ENCODE results near the gene UBE2V1. TPM values are rescaled to one million over a fixed set of nuclear protein-coding genes. Genes with fewer than 3 reads are reported as not detected.

Gene UBE2V1
- polyA plus RNA-seq, 3 donors: 62.2 to 95.5 (median 71.1) TPM

- H3K27me3 ChIP-seq (ENCODE audit: control insufficient read depth in 2 of 2, insufficient read depth in 2 of 2, low read length in 2 of 2): no peaks in the 10 kb centered on the region
- 32% methylated on average over 4 of the region's 4 CpGs for WGBS (ENCODE audit: insufficient coverage)
- peaks cover 30 to 37% of the 10 kb centered on the region in 2 donors for H3K36me3 Mint-ChIP-seq
- intact Hi-C loops (cut with micrococcal nuclease): no loop called here
- no peak for TF ChIP-seq CTCF (IDR thresholded peaks at IDR 0.05)
- H3K79me2 ChIP-seq (ENCODE audit: insufficient read depth, low read length): peaks cover 59% of the 10 kb centered on the region
- H3K4me1 ChIP-seq (ENCODE audit: control insufficient read depth in 1 of 2, insufficient read depth in 2 of 2, low read length in 2 of 2): peaks cover 32 to 51% of the 10 kb centered on the region in 2 donors
- no peaks in the 10 kb centered on the region for H3K9me3 ChIP-seq (replicated peaks in 1 of 2; ENCODE audit: control insufficient read depth in 1 of 2, insufficient read depth in 1 of 2, low read length in 2 of 2)
- H3K4me3 ChIP-seq (replicated peaks in 1 of 3; ENCODE audit: low read depth in 2 of 3, low read length in 3 of 3): peak overlapping the region; percentile 78 to 84 (median 80)
- peak in 1 of 3 donors; percentile 23 for DNase-seq
- peak overlapping the region; percentile 79 to 96 (median 93) for H3K27ac Mint-ChIP-seq
- H3K4me3 Mint-ChIP-seq: peak overlapping the region; percentile 92
- H3K9ac ChIP-seq (ENCODE audit: insufficient read depth, low read length, poor library complexity, severe bottlenecking): peak overlapping the region; percentile 97
- H3K27ac ChIP-seq (ENCODE audit: low read depth in 1 of 2, low read length in 2 of 2): peak overlapping the region; percentile 73 to 97
- no peak overlapping the region for H2AFZ ChIP-seq (ENCODE audit: insufficient read depth, low read depth, low read length, poor library complexity, severe bottlenecking)
- peaks cover 1 to 9% (median 2%) of the 10 kb centered on the region in 3 donors for H3K27me3 Mint-ChIP-seq (ENCODE audit: low read depth in 3 of 3)
- no peaks in the 10 kb centered on the region for H3K9me3 Mint-ChIP-seq
- peaks cover 48% of the 10 kb centered on the region for H3K4me1 Mint-ChIP-seq
- peak overlapping the region; percentile 95 for H3K4me2 ChIP-seq (replicated peaks; ENCODE audit: extremely low read depth, low read length, poor library complexity, severe bottlenecking)
- H3K36me3 ChIP-seq (replicated peaks in 1 of 2; ENCODE audit: control insufficient read depth in 1 of 2, insufficient read depth in 2 of 2, low read length in 2 of 2): peaks cover 14 to 29% of the 10 kb centered on the region in 2 donors
- H4K20me1 ChIP-seq (ENCODE audit: insufficient read depth, low read length): peaks cover 14% of the 10 kb centered on the region
These were observed 39.6 kb upstream of the UBE2V1 start for GRCh38 chr20:50152394-50153152.

GRCh38 chr20:50151034-50151743, 38.2 kb upstream of the UBE2V1 start:
- Mint-ChIP-seq H3K36me3 (peaks cover 33 to 47% of the 10 kb centered on the region in 2 donors), H3K4me1 (peaks cover 62% of the 10 kb centered on the region), H3K4me3 (peak overlapping the region in 1 of 2 donors; percentile 48), H3K27ac (peak overlapping the region; percentile 28 to 98 (median 84)), H3K27me3 (ENCODE audit: low read depth in 3 of 3) (peaks cover 1 to 9% (median 2%) of the 10 kb centered on the region in 3 donors), H3K9me3 (no peaks in the 10 kb centered on the region)
- Histone ChIP-seq H3K27me3 (ENCODE audit: control insufficient read depth in 2 of 2, insufficient read depth in 2 of 2, low read length in 2 of 2) (no peaks in the 10 kb centered on the region), H3K9ac (ENCODE audit: insufficient read depth, low read length, poor library complexity, severe bottlenecking) (no peak overlapping the region), H3K4me1 (ENCODE audit: control insufficient read depth in 1 of 2, insufficient read depth in 2 of 2, low read length in 2 of 2) (peaks cover 46 to 65% of the 10 kb centered on the region in 2 donors), H3K36me3 (replicated peaks in 1 of 2; ENCODE audit: control insufficient read depth in 1 of 2, insufficient read depth in 2 of 2, low read length in 2 of 2) (peaks cover 14 to 29% of the 10 kb centered on the region in 2 donors), H3K4me3 (replicated peaks in 1 of 3; ENCODE audit: low read depth in 2 of 3, low read length in 3 of 3) (peak overlapping the region in 1 of 3 experiments; percentile 1), H4K20me1 (ENCODE audit: insufficient read depth, low read length) (peaks cover 14% of the 10 kb centered on the region), H3K79me2 (ENCODE audit: insufficient read depth, low read length) (peaks cover 63% of the 10 kb centered on the region), H3K4me2 (replicated peaks; ENCODE audit: extremely low read depth, low read length, poor library complexity, severe bottlenecking) (peak overlapping the region; percentile 27), H3K9me3 (replicated peaks in 1 of 2; ENCODE audit: control insufficient read depth in 1 of 2, insufficient read depth in 1 of 2, low read length in 2 of 2) (no peaks in the 10 kb centered on the region), H2AFZ (ENCODE audit: insufficient read depth, low read depth, low read length, poor library complexity, severe bottlenecking) (no peak overlapping the region), H3K27ac (ENCODE audit: low read depth in 1 of 2, low read length in 2 of 2) (peak overlapping the region in 1 of 2 donors; percentile 39)
- WGBS (ENCODE audit: insufficient coverage): 90% methylated on average over 2 of the region's 10 CpGs
- DNase-seq: no peak
- intact Hi-C loops (cut with micrococcal nuclease): no loop called here
- no peak for TF ChIP-seq CTCF (IDR thresholded peaks at IDR 0.05)
